ENCODE data around the gene ATAD2B. TPM values are rescaled to one million over a fixed set of nuclear protein-coding genes. Genes with fewer than 3 reads are reported as not detected.
"Not testable (repeated sequence)": the region's sequence is repeated elsewhere in the genome, so short reads cannot be mapped to it uniquely, and the experiment has no call there.

ATAD2B gene
- total and polyA plus RNA-seq, 8 donors: 4.1 to 15.6 (median 9.3) TPM

DNA sequence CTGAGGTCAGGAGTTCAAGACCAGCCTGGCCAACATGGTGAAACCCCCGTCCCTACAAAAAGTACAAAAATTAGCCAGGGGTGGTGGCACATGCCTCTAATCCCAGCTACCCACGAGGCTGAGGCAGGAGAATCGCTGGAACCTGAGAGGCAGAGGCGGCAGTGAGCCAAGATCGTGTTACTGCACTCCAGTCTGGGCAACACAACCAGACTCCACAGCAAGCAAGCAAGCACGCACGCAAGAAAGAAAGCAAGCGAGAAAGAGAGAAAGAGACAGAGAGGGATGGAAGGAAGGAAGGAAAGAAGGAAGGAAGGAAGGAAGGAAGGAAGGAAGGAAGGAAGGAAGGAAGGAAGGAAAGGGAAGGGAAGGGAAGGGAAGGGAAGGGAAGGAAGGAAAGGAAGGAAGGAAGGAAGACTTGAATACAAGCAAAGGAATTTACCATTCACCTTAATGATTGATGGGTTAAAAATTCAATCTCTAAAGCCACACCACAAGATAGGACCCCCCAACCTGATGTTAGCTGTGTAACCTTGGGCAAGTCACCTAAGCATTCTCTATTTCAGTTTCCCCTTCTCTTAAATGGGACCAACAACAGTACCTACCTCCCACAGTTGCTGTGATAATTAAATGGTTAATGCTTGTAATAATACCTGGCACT, 181.7 kb downstream of the ATAD2B start:
- Histone ChIP-seq H3K4me3 (no peak overlapping the region), H3K9me3 (no peaks in the 10 kb centered on the region), H3K27ac (no peak overlapping the region), H3K27me3 (no peaks in the 10 kb centered on the region), H3K36me3 (no peaks in the 10 kb centered on the region), H3K4me1 (no peaks in the 10 kb centered on the region)
- 93% methylated on average over 8 of the region's 8 CpGs for WGBS, 2 donors
- intact Hi-C loops (cut with DNase I): no loop called here
- no peak for FAIRE-seq
- no peak for DNase-seq
- ATAC-seq: no peak
- no peak for TF ChIP-seq CTCF (IDR thresholded peaks at IDR 0.05)

DNA sequence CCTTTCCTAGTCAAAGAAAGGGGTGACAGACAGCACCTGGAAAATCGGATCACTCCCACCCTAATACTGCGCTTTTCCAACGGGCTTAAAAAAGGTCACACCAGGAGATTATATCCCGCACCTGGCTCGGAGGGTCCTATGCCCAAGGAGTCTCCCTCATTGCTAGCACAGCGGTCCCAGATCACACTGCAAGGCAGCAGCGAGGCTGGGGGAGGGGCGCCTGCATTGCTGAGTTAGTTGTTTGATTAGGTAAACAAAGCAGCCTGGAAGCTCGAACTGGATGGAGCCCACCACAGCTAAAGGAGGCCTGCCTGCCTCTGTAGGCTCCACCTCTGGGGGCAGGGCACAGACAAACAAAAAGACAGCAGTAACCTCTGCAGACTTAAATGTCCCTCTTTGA, 190.1 kb downstream of the ATAD2B start:
- DNase-seq; intact Hi-C loops (cut with DNase I); H3K4me3 ChIP-seq; FAIRE-seq; H3K27ac ChIP-seq; H3K36me3 ChIP-seq; H3K9me3 ChIP-seq; ATAC-seq; H3K27me3 ChIP-seq; H3K4me1 ChIP-seq: not testable (repeated sequence)
- WGBS, 2 donors: 96 to 98% methylated on average over 9 of the region's 9 CpGs

DNA sequence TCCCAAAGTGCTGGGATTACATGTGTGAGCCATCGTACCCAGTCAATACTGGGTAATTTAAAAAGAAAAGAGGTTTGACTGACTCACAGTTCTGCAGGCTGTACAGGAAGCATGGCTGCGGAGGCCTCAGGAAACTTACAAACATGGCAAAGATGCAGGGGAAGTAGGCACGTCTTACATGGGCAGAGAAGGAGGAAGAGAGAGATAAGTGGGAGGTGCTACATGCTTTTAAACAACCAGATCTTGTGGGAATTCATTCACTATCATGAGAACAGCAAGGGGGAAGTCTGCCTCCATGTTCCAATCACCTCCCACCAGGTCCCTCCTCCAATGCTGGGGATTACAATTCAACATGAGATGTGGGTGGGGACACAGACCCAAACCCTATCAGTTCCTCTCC, 192.5 kb downstream of the ATAD2B start:
- no peak for TF ChIP-seq CTCF (IDR thresholded peaks at IDR 0.05)
- 95 to 96% methylated on average over 3 of the region's 3 CpGs for WGBS, 2 donors
- no peak for DNase-seq
- no peak overlapping the region for H3K27ac ChIP-seq
- no peaks in the 10 kb centered on the region for H3K9me3 ChIP-seq
- ATAC-seq: no peak
- no peak for FAIRE-seq
- no peaks in the 10 kb centered on the region for H3K27me3 ChIP-seq
- intact Hi-C loops (cut with DNase I): no loop called here
- no peaks in the 10 kb centered on the region for H3K36me3 ChIP-seq
- no peaks in the 10 kb centered on the region for H3K4me1 ChIP-seq
- no peak overlapping the region for H3K4me3 ChIP-seq

DNA sequence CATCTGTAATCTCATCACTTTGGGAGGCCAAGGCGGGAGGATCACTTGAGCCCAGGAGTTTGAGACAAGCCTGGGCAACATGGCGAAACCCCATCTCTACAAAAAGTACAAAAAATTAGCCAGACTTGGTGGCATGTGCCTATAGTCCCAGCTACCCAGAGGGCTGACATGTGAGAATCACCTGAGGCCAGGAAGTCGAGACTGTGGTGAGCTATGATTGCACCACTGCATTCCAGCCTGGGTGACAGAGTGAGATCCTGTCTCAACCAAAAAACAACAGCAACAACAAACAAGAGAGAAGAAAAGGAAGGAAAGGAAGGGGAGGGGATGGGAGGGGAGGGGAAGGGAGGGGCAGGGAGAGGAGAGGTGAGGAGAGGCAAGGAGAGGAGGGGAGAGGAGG, 203.9 kb downstream of the ATAD2B start:
- H3K4me3 ChIP-seq; H3K4me1 ChIP-seq; DNase-seq; H3K36me3 ChIP-seq; ATAC-seq; H3K27me3 ChIP-seq; H3K9me3 ChIP-seq; intact Hi-C loops (cut with DNase I); FAIRE-seq; H3K27ac ChIP-seq: not testable (repeated sequence)
- 98 to 99% methylated on average over 3 of the region's 3 CpGs for WGBS, 2 donors

DNA sequence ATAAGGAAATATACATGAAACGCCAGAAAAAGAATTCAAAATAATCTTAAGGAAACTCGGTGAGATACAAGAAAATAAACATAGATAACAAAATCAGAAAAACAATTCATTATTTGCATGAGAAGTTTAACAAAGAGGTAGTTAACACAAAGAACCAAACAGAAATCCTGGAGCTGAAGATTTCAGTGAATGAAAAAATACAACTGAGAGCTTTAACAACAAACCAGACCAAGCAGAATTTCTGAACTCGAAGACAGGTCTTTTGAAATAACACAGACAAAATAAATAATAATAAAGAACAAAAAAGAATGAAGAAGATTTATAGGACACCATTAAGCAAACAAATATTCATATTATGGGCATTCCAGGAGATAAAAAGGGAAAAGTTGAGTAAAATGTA, 204.7 kb downstream of the ATAD2B start:
- Histone ChIP-seq H3K4me1 (no peaks in the 10 kb centered on the region), H3K36me3 (no peaks in the 10 kb centered on the region), H3K27ac (no peak overlapping the region), H3K27me3 (no peaks in the 10 kb centered on the region), H3K9me3 (peaks cover 0 to 3% (median 0%) of the 10 kb centered on the region in 4 donors), H3K4me3 (no peak overlapping the region)
- ATAC-seq (no peak), DNase-seq (no peak), FAIRE-seq (no peak)
- intact Hi-C loops (cut with DNase I): no loop called here
- TF ChIP-seq CTCF (IDR thresholded peaks at IDR 0.05): no peak
- WGBS, 2 donors: 86 to 92% methylated on average over 3 of the region's 3 CpGs

- Histone ChIP-seq H3K27ac (no peak overlapping the region), H3K4me1 (no peaks in the 10 kb centered on the region), H3K9me3 (peaks cover 0 to 3% (median 0%) of the 10 kb centered on the region in 4 donors), H3K4me3 (no peak overlapping the region), H3K36me3 (no peaks in the 10 kb centered on the region), H3K27me3 (no peaks in the 10 kb centered on the region)
- FAIRE-seq: no peak
- no peak for DNase-seq
- TF ChIP-seq CTCF (IDR thresholded peaks at IDR 0.05): no peak
- intact Hi-C loops (cut with DNase I): no loop called here
- 98 to 99% methylated on average over 2 of the region's 2 CpGs for WGBS, 2 donors
- no peak for ATAC-seq
These were observed 205.5 kb downstream of the ATAD2B start for GRCh38 chr2:23721454-23721826.
